Suprapubic skin (tissue), 3 donors: Measurements from ENCODE around the gene CALN1.

Source experiments
- CTCF ChIP-seq, 2 donors: fragments of 200-600 bp in 1 of 2; fragments of 450-650 bp in 1 of 2; sonication (generic) in 1 of 2; IDR thresholded peaks; one replicate each; pipeline ENCODE4 v1.5.1; 2016 to 2019; ENCODE audit warnings: antibody characterized with exemption in 2 of 2, mild to moderate bottlenecking in 1 of 2, moderate library complexity in 1 of 2
- POLR2A ChIP-seq, 2 donors: fragments of 450-650 bp; IDR thresholded peaks; one replicate each; pipeline ENCODE4 v1.6.1; 2017; ENCODE audit warnings: antibody characterized with exemption in 2 of 2, mild to moderate bottlenecking in 2 of 2, moderate library complexity in 2 of 2

DNA sequence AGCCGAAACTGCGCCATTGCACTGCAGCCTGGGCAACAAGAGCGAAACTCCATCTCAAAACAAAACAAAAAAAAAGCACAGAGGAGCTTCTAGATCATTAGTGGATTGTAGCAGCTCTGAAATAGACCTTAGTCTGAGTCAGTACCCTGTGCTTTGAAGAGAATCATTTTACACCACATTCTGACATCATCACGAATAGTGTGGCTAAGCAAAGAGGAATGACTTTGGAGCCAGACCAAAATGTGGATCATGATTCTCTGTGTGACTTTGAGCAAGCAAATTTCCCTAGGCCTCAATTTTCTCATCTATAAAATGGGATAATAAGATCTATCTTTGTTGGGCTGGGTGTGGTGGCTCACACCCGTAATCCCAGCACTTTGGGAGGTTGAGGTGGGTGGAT lies 618.9 kb downstream of the CALN1 start:
- TF ChIP-seq CTCF (IDR thresholded peaks at IDR 0.05): no peak
- TF ChIP-seq POLR2A (IDR thresholded peaks at IDR 0.05): no peak
